ENCODE measurements around the gene PPP4R4. TPM values are rescaled to one million over a fixed set of nuclear protein-coding genes. Genes with fewer than 3 reads are reported as not detected.
"Not testable (repeated sequence)": the region's sequence is repeated elsewhere in the genome, so short reads cannot be mapped to it uniquely, and the experiment has no call there.

Gene PPP4R4
- total and polyA plus RNA-seq, 8 donors, result 0.43 to 3.7 (median 0.62) TPM

GRCh38 chr14:94291906-94292525, 117.9 kb downstream of the PPP4R4 start:
- no peak for TF ChIP-seq CTCF (IDR thresholded peaks at IDR 0.05)
- DNase-seq (no peak), ATAC-seq (no peak)
- H3K9me3 ChIP-seq, result no peaks in the 10 kb centered on the region
- no peak overlapping the region for H3K4me3 ChIP-seq
- H3K27me3 ChIP-seq, result peaks cover 0 to 5% of the 10 kb centered on the region in 2 donors
- H3K4me1 ChIP-seq, result no peaks in the 10 kb centered on the region
- no peak overlapping the region for H3K27ac ChIP-seq
- intact Hi-C loops (cut with DNase I), result no loop called here
- H3K36me3 ChIP-seq, result no peaks in the 10 kb centered on the region

GRCh38 chr14:94292526-94292871, 118.4 kb downstream of the PPP4R4 start:
- H3K4me1 ChIP-seq, result no peaks in the 10 kb centered on the region
- no peaks in the 10 kb centered on the region for H3K9me3 ChIP-seq
- intact Hi-C loops (cut with DNase I), result no loop called here
- H3K36me3 ChIP-seq, result no peaks in the 10 kb centered on the region
- H3K4me3 ChIP-seq, result no peak overlapping the region
- DNase-seq, result no peak
- ATAC-seq, result no peak
- TF ChIP-seq CTCF (IDR thresholded peaks at IDR 0.05), result no peak
- H3K27ac ChIP-seq, result no peak overlapping the region
- H3K27me3 ChIP-seq, result peaks cover 0 to 5% of the 10 kb centered on the region in 2 donors

GRCh38 chr14:94292872-94293577, 118.9 kb downstream of the PPP4R4 start, which contains the start of gene SERPINA10:
SERPINA10 (minus strand) TSS chr14:94293268; CDS start chr14:94290593, 2,675 bp downstream.
- Histone ChIP-seq H3K27me3 (peaks cover 0 to 5% of the 10 kb centered on the region in 2 donors), H3K36me3 (no peaks in the 10 kb centered on the region), H3K4me1 (no peaks in the 10 kb centered on the region), H3K9me3 (no peaks in the 10 kb centered on the region), H3K4me3 (no peak within 1 kb of the TSS), H3K27ac (no peak within 1 kb of the TSS)
- no peak for TF ChIP-seq CTCF (IDR thresholded peaks at IDR 0.05)
- intact Hi-C loops (cut with DNase I), result no loop called here
- no peak for DNase-seq
- no peak for ATAC-seq

GRCh38 chr14:94293578-94293924, 119.4 kb downstream of the PPP4R4 start:
- no peaks in the 10 kb centered on the region for H3K36me3 ChIP-seq
- no peak overlapping the region for H3K27ac ChIP-seq
- no peak for TF ChIP-seq CTCF (IDR thresholded peaks at IDR 0.05)
- no peak for DNase-seq
- H3K4me1 ChIP-seq, result no peaks in the 10 kb centered on the region
- no peaks in the 10 kb centered on the region for H3K9me3 ChIP-seq
- intact Hi-C loops (cut with DNase I), result no loop called here
- no peak for ATAC-seq
- H3K4me3 ChIP-seq, result no peak overlapping the region
- peaks cover 0 to 5% of the 10 kb centered on the region in 2 donors for H3K27me3 ChIP-seq

GRCh38 chr14:94295360-94296180, 121.4 kb downstream of the PPP4R4 start:
- intact Hi-C loops (cut with DNase I), result no loop called here
- ATAC-seq, result no peak

GRCh38 chr14:94296181-94296545, 122.0 kb downstream of the PPP4R4 start:
- H3K9me3 ChIP-seq; H3K27ac ChIP-seq; H3K4me1 ChIP-seq; ATAC-seq; H3K36me3 ChIP-seq; H3K4me3 ChIP-seq; H3K27me3 ChIP-seq; DNase-seq; intact Hi-C loops (cut with DNase I): not testable (repeated sequence)

More at GRCh38 chr14:94295360-94296180, 121.4 kb downstream of the PPP4R4 start:
- Histone ChIP-seq H3K4me3 (no peak overlapping the region), H3K27me3 (peaks cover 0 to 5% of the 10 kb centered on the region in 2 donors), H3K9me3 (no peaks in the 10 kb centered on the region), H3K27ac (no peak overlapping the region), H3K4me1 (no peaks in the 10 kb centered on the region), H3K36me3 (no peaks in the 10 kb centered on the region)
- TF ChIP-seq CTCF (IDR thresholded peaks at IDR 0.05), result no peak
- DNase-seq, result no peak
